Measurements from ENCODE around the gene TBC1D3I.

DNA sequence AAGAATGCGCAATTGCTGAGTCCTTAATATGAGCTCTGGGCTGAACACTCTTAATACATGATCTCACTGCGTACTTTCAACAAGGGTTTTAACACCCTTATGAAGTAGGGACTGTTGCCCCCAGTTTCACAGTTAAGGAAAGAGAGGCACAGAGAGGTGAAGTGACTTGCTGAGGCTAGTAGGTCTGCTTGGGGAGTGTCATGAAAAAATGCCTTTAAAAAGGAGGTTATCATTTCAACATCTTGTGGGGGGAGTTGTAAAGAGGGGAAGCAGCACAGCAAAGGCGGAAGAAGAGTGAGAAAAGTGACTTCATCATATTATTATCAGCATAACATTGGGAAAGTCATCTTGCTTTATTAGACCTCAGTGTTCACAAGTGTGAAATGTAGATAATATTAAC, 51.4 kb downstream of the TBC1D3I start:
- TF ChIP-seq, protein P1, sequence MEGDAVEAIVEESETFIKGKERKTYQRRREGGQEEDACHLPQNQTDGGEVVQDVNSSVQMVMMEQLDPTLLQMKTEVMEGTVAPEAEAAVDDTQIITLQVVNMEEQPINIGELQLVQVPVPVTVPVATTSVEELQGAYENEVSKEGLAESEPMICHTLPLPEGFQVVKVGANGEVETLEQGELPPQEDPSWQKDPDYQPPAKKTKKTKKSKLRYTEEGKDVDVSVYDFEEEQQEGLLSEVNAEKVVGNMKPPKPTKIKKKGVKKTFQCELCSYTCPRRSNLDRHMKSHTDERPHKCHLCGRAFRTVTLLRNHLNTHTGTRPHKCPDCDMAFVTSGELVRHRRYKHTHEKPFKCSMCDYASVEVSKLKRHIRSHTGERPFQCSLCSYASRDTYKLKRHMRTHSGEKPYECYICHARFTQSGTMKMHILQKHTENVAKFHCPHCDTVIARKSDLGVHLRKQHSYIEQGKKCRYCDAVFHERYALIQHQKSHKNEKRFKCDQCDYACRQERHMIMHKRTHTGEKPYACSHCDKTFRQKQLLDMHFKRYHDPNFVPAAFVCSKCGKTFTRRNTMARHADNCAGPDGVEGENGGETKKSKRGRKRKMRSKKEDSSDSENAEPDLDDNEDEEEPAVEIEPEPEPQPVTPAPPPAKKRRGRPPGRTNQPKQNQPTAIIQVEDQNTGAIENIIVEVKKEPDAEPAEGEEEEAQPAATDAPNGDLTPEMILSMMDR (IDR thresholded peaks at IDR 0.05; ENCODE audit: poor library complexity) = no peak
- TF ChIP-seq EZH2 (IDR thresholded peaks at IDR 0.05; ENCODE audit: borderline replicate concordance) (no peak), EZH2phosphoT487 (IDR thresholded peaks at IDR 0.05; ENCODE audit: low read depth, severe bottlenecking, unreplicated experiment) (no peak)

Data from hepatocyte (in vitro differentiated cells).